ENCODE measurements around the gene OR4E1.

- TF ChIP-seq, protein P1, sequence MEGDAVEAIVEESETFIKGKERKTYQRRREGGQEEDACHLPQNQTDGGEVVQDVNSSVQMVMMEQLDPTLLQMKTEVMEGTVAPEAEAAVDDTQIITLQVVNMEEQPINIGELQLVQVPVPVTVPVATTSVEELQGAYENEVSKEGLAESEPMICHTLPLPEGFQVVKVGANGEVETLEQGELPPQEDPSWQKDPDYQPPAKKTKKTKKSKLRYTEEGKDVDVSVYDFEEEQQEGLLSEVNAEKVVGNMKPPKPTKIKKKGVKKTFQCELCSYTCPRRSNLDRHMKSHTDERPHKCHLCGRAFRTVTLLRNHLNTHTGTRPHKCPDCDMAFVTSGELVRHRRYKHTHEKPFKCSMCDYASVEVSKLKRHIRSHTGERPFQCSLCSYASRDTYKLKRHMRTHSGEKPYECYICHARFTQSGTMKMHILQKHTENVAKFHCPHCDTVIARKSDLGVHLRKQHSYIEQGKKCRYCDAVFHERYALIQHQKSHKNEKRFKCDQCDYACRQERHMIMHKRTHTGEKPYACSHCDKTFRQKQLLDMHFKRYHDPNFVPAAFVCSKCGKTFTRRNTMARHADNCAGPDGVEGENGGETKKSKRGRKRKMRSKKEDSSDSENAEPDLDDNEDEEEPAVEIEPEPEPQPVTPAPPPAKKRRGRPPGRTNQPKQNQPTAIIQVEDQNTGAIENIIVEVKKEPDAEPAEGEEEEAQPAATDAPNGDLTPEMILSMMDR (IDR thresholded peaks at IDR 0.05), result no peak
- TF ChIP-seq POLR2A (IDR thresholded peaks at IDR 0.05) (no peak), POLR2AphosphoS5 (IDR thresholded peaks at IDR 0.05; ENCODE audit: insufficient read depth in 1 of 2, low read depth in 1 of 2) (no peak)
Observed at GRCh38 chr14:21721504-21721903, 47.9 kb upstream of the OR4E1 start.
